Stimulated activated CD8-positive, alpha-beta memory T cell treated with anti-CD3 and anti-CD28 coated beads, Interleukin-15, amount 100 ng/mL, for 1 hour (primary cell): ENCODE data around the gene ANKK1.

ENCODE experiments used
- DNase-seq: peaks from one replicate; pipeline ENCODE4 v3.0.0-alpha.2; 2020; ENCODE audit warnings: low read depth

Gene ANKK1

GRCh38 chr11:113408887-113409286, 21.3 kb downstream of the ANKK1 start:
- DNase-seq = no peak

GRCh38 chr11:113409526-113409925, 21.9 kb downstream of the ANKK1 start:
- no peak for DNase-seq

- no peak for DNase-seq
These were observed 23.0 kb downstream of the ANKK1 start for GRCh38 chr11:113410414-113411135.

- DNase-seq = no peak
These were observed 24.0 kb downstream of the ANKK1 start for GRCh38 chr11:113411536-113411935.

- DNase-seq = no peak
These were observed 25.1 kb downstream of the ANKK1 start for GRCh38 chr11:113412675-113413074.

GRCh38 chr11:113415343-113415742, 27.8 kb downstream of the ANKK1 start:
- no peak for DNase-seq

- no peak for DNase-seq
These were observed 29.8 kb downstream of the ANKK1 start for GRCh38 chr11:113417428-113417827.

GRCh38 chr11:113419454-113420003, 31.9 kb downstream of the ANKK1 start:
- DNase-seq = no peak

GRCh38 chr11:113420808-113421207, 33.2 kb downstream of the ANKK1 start:
- DNase-seq = no peak

GRCh38 chr11:113426686-113427085, 39.1 kb downstream of the ANKK1 start:
- DNase-seq = no peak

- DNase-seq = no peak
These were observed 44.2 kb downstream of the ANKK1 start for GRCh38 chr11:113431746-113432145.

GRCh38 chr11:113435190-113435968, 47.8 kb downstream of the ANKK1 start:
- DNase-seq = no peak

GRCh38 chr11:113436672-113437252, 49.2 kb downstream of the ANKK1 start:
- no peak for DNase-seq

GRCh38 chr11:113440816-113441215, 53.2 kb downstream of the ANKK1 start:
- DNase-seq = no peak

GRCh38 chr11:113444502-113445123, 57.0 kb downstream of the ANKK1 start:
- no peak for DNase-seq

GRCh38 chr11:113446112-113446511, 58.5 kb downstream of the ANKK1 start:
- no peak for DNase-seq

- no peak for DNase-seq
These were observed 59.4 kb downstream of the ANKK1 start for GRCh38 chr11:113446938-113447337.

- DNase-seq = no peak
These were observed 60.2 kb downstream of the ANKK1 start for GRCh38 chr11:113447621-113448315.

- DNase-seq = no peak
These were observed 60.7 kb downstream of the ANKK1 start for GRCh38 chr11:113448316-113448677.

GRCh38 chr11:113449743-113450142, 62.2 kb downstream of the ANKK1 start:
- no peak for DNase-seq
